CD8-positive, alpha-beta memory T cell (primary cell): Measurements from ENCODE around the gene MYNN. TPM values are rescaled to one million over a fixed set of nuclear protein-coding genes. Genes with fewer than 3 reads are reported as not detected.

Source experiments
- CTCF ChIA-PET: fragments of 350-600 bp; sonication (Branson Sonifier 250); formaldehyde crosslinking; loops from one replicate; lab custom pipeline; 2021; ENCODE audit warnings: antibody characterized with exemption; lab: Charles Lee
- POLR2A ChIA-PET: fragments of 350-600 bp; sonication (Branson Sonifier 250); formaldehyde crosslinking; loops from one replicate; lab custom pipeline; 2021; ENCODE audit warnings: antibody characterized with exemption; lab: Charles Lee
- DNase-seq, 5 donors: peaks; one replicate each; pipeline versions ENCODE4 v3.0.0 to v3.0.0-alpha.2; 2020 to 2022; ENCODE audit warnings: mixed read lengths in 1 of 5
- H3K27ac ChIP-seq: one replicate; pipeline ENCODE4 v1.7.0; 2013; ENCODE audit warnings: low read depth, mild to moderate bottlenecking, low read length, moderate library complexity
- H3K27me3 ChIP-seq: 2 replicates; pipeline ENCODE4 v1.7.0; 2013; ENCODE audit warnings: low read length, mild to moderate bottlenecking; ENCODE audit not compliant: insufficient read depth, poor library complexity, severe bottlenecking
- H3K36me3 ChIP-seq: 2 replicates; pipeline ENCODE4 v1.7.0; 2013; ENCODE audit warnings: mild to moderate bottlenecking, low read length, moderate library complexity; ENCODE audit not compliant: insufficient read depth
- H3K4me1 ChIP-seq: 2 replicates; pipeline ENCODE4 v1.7.0; 2013; ENCODE audit warnings: mild to moderate bottlenecking, low read length, moderate library complexity; ENCODE audit not compliant: insufficient read depth
- H3K4me3 ChIP-seq: 2 replicates; pipeline ENCODE4 v1.7.0; 2013; ENCODE audit warnings: mild to moderate bottlenecking, low read length
- H3K9me3 ChIP-seq: 2 replicates; pipeline ENCODE4 v1.7.0; 2013; ENCODE audit warnings: mild to moderate bottlenecking, low read length
- H3K27ac Mint-ChIP-seq, 8 donors: one replicate each; pipeline ENCODE4 v1.8.0; 2020 to 2021; ENCODE audit warnings: mixed read lengths in 8 of 8, mild to moderate bottlenecking in 6 of 8, inconsistent platforms in 3 of 8, moderate library complexity in 3 of 8
- H3K27me3 Mint-ChIP-seq, 2 donors: one replicate each; pipeline ENCODE4 v1.8.0; 2020 to 2021; ENCODE audit warnings: mixed read lengths in 2 of 2, mild to moderate bottlenecking in 1 of 2, moderate library complexity in 1 of 2
- H3K36me3 Mint-ChIP-seq, 3 donors: one replicate each; pipeline ENCODE4 v1.8.0; 2020 to 2021; ENCODE audit warnings: mixed read lengths in 3 of 3, inconsistent platforms in 1 of 3, mild to moderate bottlenecking in 1 of 3
- H3K4me1 Mint-ChIP-seq, 3 donors: one replicate each; pipeline ENCODE4 v1.8.0; 2020 to 2021; ENCODE audit warnings: mixed read lengths in 3 of 3, inconsistent platforms in 1 of 3, mild to moderate bottlenecking in 1 of 3
- H3K4me3 Mint-ChIP-seq, 7 donors: one replicate each; pipeline ENCODE4 v1.8.0; 2020 to 2021; ENCODE audit warnings: mixed read lengths in 7 of 7, mild to moderate bottlenecking in 6 of 7, moderate library complexity in 4 of 7, inconsistent platforms in 2 of 7
- H3K9me3 Mint-ChIP-seq, 5 donors: one replicate each; pipeline ENCODE4 v1.8.0; 2020 to 2022; ENCODE audit warnings: mixed read lengths in 5 of 5, mild to moderate bottlenecking in 3 of 5, moderate library complexity in 2 of 5, inconsistent platforms in 1 of 5
- polyA plus RNA-seq: library from polyadenylated mRNA; unstranded; fragments of 300-500 nt; fragmentation: Illumina TruSeq; gene quantifications from one replicate; pipeline ENCODE4 v1.2.3, GENCODE V29; 2021
- total RNA-seq, 2 experiments: library from RNA; stranded (reverse); gene quantifications; one replicate each; pipeline ENCODE4 v1.2.3, GENCODE V29; 2021

Gene MYNN
- total and polyA plus RNA-seq, 3 experiments from 2014 or later, result 16.5 to 19.2 (median 18.3) TPM

DNA sequence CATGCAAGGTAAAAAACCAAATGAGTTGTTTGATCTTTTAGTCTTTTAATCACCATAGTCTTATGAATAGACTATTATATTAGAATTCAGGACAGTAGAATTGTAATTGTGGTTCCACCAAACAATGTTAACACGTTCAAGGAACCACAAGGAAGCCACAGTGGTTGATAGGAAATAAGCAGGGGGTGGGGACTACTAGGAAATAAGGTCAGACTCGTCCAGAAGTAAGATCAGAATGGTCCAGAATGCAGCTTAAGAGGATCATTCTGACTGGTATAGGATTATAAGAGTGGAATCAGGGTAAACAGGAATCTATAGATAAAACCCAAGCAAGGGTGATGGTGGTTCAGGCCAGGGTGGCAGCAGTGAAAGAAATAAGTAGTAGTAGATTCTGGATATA, 7.5 kb downstream of the MYNN start:
- H3K9me3 ChIP-seq, result no peaks in the 10 kb centered on the region
- peaks cover 25% of the 10 kb centered on the region for H3K36me3 ChIP-seq
- H3K27me3 ChIP-seq, result no peaks in the 10 kb centered on the region
- DNase-seq, result no peak
- H3K4me3 Mint-ChIP-seq, result peak overlapping the region; percentile 0 to 83 (median 58)
- no peak overlapping the region for H3K27ac ChIP-seq
- H3K36me3 Mint-ChIP-seq, result peaks cover 13 to 83% (median 28%) of the 10 kb centered on the region in 3 donors
- no peaks in the 10 kb centered on the region for H3K9me3 Mint-ChIP-seq
- CTCF ChIA-PET, result no interaction called here
- no peak overlapping the region for H3K4me3 ChIP-seq
- peaks cover 45 to 62% (median 60%) of the 10 kb centered on the region in 3 donors for H3K4me1 Mint-ChIP-seq
- POLR2A ChIA-PET, result no interaction called here
- H3K27ac Mint-ChIP-seq, result peak overlapping the region in 7 of 8 donors; percentile 1 to 92 (median 81)
- H3K4me1 ChIP-seq, result peaks cover 17% of the 10 kb centered on the region
- no peaks in the 10 kb centered on the region for H3K27me3 Mint-ChIP-seq

DNA sequence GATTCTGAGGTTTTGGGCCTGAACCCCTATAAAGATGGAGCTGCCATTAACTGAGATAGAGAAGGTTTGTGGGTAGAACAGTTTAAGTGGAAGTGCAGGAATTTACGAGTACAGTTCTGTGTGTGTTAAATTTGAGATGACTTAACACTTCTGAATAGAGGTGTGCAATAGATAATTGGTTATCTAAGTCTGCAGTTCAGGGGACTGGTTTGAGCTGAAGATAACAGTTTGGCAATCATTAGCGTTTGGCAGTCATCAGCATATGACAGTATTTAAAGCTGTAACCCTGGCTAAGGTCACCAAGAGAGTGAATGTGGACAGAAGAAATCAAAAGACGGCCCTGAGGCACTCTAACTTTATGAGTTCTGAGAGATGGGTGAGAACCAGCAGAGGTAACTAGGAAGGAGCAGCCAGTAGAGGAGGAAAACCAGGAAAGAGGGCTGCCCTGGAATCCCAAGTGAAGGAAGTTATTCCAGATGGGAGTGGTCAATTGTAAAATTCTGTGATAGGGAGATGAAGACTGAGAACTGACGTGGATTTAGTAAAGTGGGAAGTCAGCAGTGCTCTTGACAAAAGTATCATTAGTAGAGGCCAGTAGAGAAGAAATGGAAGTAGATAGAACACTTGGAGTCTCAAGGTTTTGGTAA, 8.1 kb downstream of the MYNN start:
- H3K4me3 Mint-ChIP-seq, result peak overlapping the region in 4 of 7 donors; percentile 58 to 83 (median 70)
- H3K36me3 Mint-ChIP-seq, result peaks cover 13 to 84% (median 34%) of the 10 kb centered on the region in 3 donors
- Histone ChIP-seq H3K4me3 (no peak overlapping the region), H3K36me3 (peaks cover 31% of the 10 kb centered on the region), H3K27me3 (no peaks in the 10 kb centered on the region), H3K9me3 (no peaks in the 10 kb centered on the region), H3K27ac (no peak overlapping the region), H3K4me1 (peaks cover 11% of the 10 kb centered on the region)
- no peak for DNase-seq
- CTCF ChIA-PET, result no interaction called here
- H3K4me1 Mint-ChIP-seq, result peaks cover 43 to 58% (median 54%) of the 10 kb centered on the region in 3 donors
- no peaks in the 10 kb centered on the region for H3K9me3 Mint-ChIP-seq
- H3K27ac Mint-ChIP-seq, result peak overlapping the region in 7 of 8 donors; percentile 9 to 92 (median 81)
- POLR2A ChIA-PET, result no interaction called here
- no peaks in the 10 kb centered on the region for H3K27me3 Mint-ChIP-seq

DNA sequence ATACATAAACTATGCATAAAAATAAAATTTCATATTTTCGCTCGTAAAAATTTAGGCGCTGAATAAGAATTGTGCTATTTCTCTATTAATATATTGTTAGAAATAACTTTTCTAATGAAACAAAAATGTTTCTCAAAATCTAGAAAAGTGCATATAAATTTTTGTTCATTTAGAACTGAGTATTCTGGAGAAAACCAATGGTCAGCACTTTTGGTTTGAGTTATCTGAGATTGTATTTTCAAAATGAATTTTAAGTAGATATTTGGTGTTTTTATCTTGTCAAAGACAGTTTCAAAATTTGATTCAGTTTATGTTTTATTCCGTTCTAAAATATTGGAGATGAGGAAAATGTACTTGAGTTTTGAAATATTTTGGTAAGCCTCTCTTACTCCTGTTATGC, 13.9 kb downstream of the MYNN start:
- no peak overlapping the region for H3K4me3 Mint-ChIP-seq
- H3K4me1 ChIP-seq, result no peaks in the 10 kb centered on the region
- no peak for DNase-seq
- ChIA-PET CTCF (no interaction called here), POLR2A (no interaction called here)
- H3K27ac ChIP-seq, result no peak overlapping the region
- no peaks in the 10 kb centered on the region for H3K9me3 Mint-ChIP-seq
- H3K36me3 ChIP-seq, result peaks cover 20% of the 10 kb centered on the region
- H3K9me3 ChIP-seq, result no peaks in the 10 kb centered on the region
- H3K36me3 Mint-ChIP-seq, result peaks cover 0 to 59% (median 27%) of the 10 kb centered on the region in 3 donors
- no peaks in the 10 kb centered on the region for H3K27me3 ChIP-seq
- no peak overlapping the region for H3K4me3 ChIP-seq
- no peak overlapping the region for H3K27ac Mint-ChIP-seq
- no peaks in the 10 kb centered on the region for H3K27me3 Mint-ChIP-seq
- H3K4me1 Mint-ChIP-seq, result peaks cover 6 to 26% (median 16%) of the 10 kb centered on the region in 3 donors

DNA sequence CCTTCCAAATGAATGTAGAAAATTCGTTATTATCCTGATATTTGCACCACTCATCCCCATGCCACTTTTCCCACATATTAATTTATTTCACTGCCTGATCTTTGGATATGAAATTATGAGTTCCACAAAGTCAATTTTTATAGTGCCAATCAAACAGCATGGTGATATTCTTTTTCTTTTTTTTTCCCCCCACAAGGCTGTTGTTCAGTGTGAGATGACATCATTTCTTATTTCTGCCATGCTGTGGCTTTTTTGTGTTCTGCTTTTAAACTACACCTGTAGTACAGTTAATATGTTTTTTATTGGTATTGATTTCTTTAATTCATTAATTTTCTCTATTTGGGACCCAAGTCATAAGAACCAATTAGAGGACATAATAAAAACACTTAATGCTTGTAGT, 14.6 kb downstream of the MYNN start:
- POLR2A ChIA-PET, result no interaction called here
- Mint-ChIP-seq H3K27ac (peak overlapping the region in 2 of 8 donors; percentile 22 to 62), H3K9me3 (no peaks in the 10 kb centered on the region), H3K4me1 (peaks cover 6 to 21% (median 13%) of the 10 kb centered on the region in 3 donors), H3K36me3 (peaks cover 2 to 54% (median 28%) of the 10 kb centered on the region in 3 donors), H3K4me3 (no peak overlapping the region), H3K27me3 (no peaks in the 10 kb centered on the region)
- Histone ChIP-seq H3K4me1 (no peaks in the 10 kb centered on the region), H3K9me3 (no peaks in the 10 kb centered on the region), H3K36me3 (peaks cover 20% of the 10 kb centered on the region), H3K4me3 (no peak overlapping the region), H3K27ac (no peak overlapping the region), H3K27me3 (no peaks in the 10 kb centered on the region)
- DNase-seq, result no peak
- CTCF ChIA-PET, result no interaction called here

DNA sequence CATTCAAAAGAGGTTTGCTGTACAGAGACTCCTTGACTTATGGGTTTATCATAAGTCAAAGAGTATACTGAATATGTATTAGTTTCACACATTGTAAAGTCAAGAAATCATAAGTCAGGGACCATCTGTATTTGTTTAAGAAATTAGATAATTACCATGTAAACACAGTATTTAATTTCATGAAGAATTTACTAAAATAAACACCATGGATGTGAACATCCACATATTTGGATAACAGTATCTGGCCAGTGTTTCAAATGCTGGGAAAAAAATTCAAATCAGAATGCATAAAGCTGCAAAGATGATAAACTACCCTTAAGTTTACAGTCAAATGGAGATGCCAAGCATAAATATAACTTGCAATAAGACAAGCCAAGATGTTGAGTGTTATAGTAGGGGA, 17.0 kb downstream of the MYNN start:
- H3K36me3 ChIP-seq, result peaks cover 15% of the 10 kb centered on the region
- Mint-ChIP-seq H3K27ac (peak overlapping the region in 1 of 8 donors; percentile 52), H3K36me3 (peaks cover 4 to 40% (median 30%) of the 10 kb centered on the region in 3 donors), H3K4me1 (peaks cover 6 to 21% (median 13%) of the 10 kb centered on the region in 3 donors), H3K27me3 (no peaks in the 10 kb centered on the region), H3K4me3 (no peak overlapping the region), H3K9me3 (no peaks in the 10 kb centered on the region)
- POLR2A ChIA-PET, result no interaction called here
- H3K27me3 ChIP-seq, result no peaks in the 10 kb centered on the region
- CTCF ChIA-PET, result no interaction called here
- no peak overlapping the region for H3K4me3 ChIP-seq
- H3K9me3 ChIP-seq, result no peaks in the 10 kb centered on the region
- no peak for DNase-seq
- no peaks in the 10 kb centered on the region for H3K4me1 ChIP-seq
- H3K27ac ChIP-seq, result no peak overlapping the region

DNA sequence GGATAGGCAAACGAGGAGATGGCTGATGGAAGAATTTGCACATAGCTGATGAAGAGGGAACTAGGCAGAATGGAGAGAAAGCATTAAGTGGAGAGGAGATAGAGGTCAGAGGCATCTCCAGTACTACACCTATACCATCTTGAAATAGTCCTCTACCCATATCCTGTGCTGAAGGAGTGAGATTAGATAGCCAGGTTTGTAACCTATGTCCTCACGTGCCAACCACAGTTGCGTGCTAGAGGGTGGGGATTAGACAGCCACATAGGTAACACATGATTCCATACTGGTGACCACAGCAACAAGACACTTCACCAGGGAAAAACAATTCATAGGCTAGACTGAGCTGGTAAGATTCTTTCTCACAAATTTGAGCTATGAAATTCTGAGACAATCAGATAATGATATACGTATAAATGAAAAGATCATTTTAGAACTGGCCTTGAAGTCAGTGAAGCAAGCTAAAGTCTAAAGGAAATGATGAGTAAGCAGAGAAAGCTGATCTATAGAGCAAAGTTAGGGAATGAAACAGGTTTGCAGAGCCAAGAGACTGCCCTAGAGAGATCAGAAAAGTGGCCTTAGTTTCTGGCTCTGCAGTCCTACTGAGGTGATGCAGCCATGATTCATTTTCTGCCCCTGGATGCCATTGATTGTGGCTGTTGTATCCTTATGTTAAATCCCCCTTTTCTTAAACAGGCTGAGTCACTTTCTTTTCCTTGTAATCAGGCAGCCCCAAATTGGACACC, 17.7 kb downstream of the MYNN start:
- no peak for DNase-seq
- Histone ChIP-seq H3K36me3 (peaks cover 10% of the 10 kb centered on the region), H3K4me1 (no peaks in the 10 kb centered on the region), H3K27ac (no peak overlapping the region), H3K27me3 (no peaks in the 10 kb centered on the region), H3K9me3 (no peaks in the 10 kb centered on the region), H3K4me3 (no peak overlapping the region)
- Mint-ChIP-seq H3K27ac (peak overlapping the region in 3 of 8 donors; percentile 7 to 52 (median 12)), H3K27me3 (no peaks in the 10 kb centered on the region), H3K4me3 (no peak overlapping the region), H3K4me1 (peaks cover 3 to 21% (median 13%) of the 10 kb centered on the region in 3 donors), H3K36me3 (peaks cover 4 to 34% (median 26%) of the 10 kb centered on the region in 3 donors), H3K9me3 (no peaks in the 10 kb centered on the region)
- ChIA-PET CTCF (no interaction called here), POLR2A (no interaction called here)

DNA sequence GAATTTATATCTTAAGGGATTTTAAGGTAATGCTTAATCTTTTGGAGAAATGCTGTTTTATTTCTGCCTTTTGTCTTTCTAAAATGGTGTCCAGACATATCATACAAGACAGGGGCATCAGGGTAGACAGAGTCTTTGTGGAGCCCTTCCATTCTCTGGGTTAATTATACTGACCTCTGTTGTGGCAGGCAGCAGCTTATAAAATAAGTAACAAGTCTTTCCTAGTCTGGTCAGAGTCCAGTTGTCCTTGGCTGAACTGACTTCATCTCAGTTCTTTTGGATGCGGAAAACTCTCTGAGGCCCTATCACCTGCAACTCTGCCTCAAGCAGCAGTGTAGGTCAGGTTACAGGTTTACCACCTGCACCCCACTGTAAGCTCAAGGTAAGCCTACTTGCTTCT, 19.2 kb downstream of the MYNN start:
- no peak overlapping the region for H3K4me3 ChIP-seq
- peaks cover 3 to 12% (median 7%) of the 10 kb centered on the region in 3 donors for H3K4me1 Mint-ChIP-seq
- H3K4me1 ChIP-seq, result no peaks in the 10 kb centered on the region
- no peak overlapping the region for H3K27ac ChIP-seq
- no peaks in the 10 kb centered on the region for H3K36me3 ChIP-seq
- H3K36me3 Mint-ChIP-seq, result peaks cover 4 to 23% (median 16%) of the 10 kb centered on the region in 3 donors
- no peaks in the 10 kb centered on the region for H3K27me3 Mint-ChIP-seq
- H3K4me3 Mint-ChIP-seq, result no peak overlapping the region
- H3K27ac Mint-ChIP-seq, result no peak overlapping the region
- H3K9me3 ChIP-seq, result no peaks in the 10 kb centered on the region
- H3K9me3 Mint-ChIP-seq, result no peaks in the 10 kb centered on the region
- ChIA-PET CTCF (no interaction called here), POLR2A (no interaction called here)
- no peak for DNase-seq
- H3K27me3 ChIP-seq, result no peaks in the 10 kb centered on the region

DNA sequence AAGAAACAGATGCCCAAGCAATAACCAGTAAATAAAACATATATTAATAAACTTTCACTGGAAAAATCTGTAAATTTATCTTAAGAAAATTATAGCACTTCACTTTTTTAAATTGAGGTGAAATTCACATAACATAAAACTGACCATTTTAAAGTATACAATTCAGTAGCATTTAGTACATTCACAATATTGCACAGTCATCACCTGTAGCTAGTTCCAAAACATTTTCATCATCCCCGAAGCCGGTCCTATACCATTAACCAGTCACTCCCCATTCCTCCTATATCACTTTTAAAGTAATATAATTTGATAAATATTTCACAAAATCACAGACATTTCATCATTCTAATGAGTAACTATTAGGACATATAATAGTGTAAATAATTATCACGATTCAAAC, 31.5 kb downstream of the MYNN start:
- Mint-ChIP-seq H3K4me3 (no peak overlapping the region), H3K9me3 (no peaks in the 10 kb centered on the region), H3K36me3 (peaks cover 0 to 4% (median 0%) of the 10 kb centered on the region in 3 donors), H3K27ac (no peak overlapping the region), H3K4me1 (no peaks in the 10 kb centered on the region), H3K27me3 (no peaks in the 10 kb centered on the region)
- CTCF ChIA-PET, result no interaction called here
- no peaks in the 10 kb centered on the region for H3K27me3 ChIP-seq
- H3K4me1 ChIP-seq, result no peaks in the 10 kb centered on the region
- no peak for DNase-seq
- H3K9me3 ChIP-seq, result no peaks in the 10 kb centered on the region
- H3K27ac ChIP-seq, result no peak overlapping the region
- H3K4me3 ChIP-seq, result no peak overlapping the region
- POLR2A ChIA-PET, result no interaction called here
- no peaks in the 10 kb centered on the region for H3K36me3 ChIP-seq
